ENCODE data around the gene PTHLH. TPM values are rescaled to one million over a fixed set of nuclear protein-coding genes. Genes with fewer than 3 reads are reported as not detected.

The PTHLH gene
- polyA plus RNA-seq, 1 donor (not counting 4 experiments of a cell fraction or from before 2014, with no cell fraction given) = 775 TPM

DNA sequence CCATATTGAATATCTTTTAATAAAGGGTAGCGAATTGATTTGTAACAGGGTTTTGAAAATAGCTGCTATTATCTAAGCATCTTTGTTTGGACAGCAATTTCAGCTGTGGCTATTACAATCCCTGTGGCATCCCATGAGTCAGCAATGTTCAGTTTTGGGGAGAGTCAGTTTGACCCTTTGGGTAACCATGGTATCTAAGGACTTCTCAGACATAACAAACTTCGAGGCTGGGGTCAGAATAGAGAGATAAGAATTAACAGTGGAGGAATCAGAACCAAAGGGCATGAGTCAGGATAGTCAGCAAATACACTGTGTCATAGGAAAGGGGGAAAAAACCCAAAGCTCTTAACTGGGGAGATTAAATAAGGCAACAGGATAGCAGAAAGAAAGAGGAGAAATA is 11.7 kb upstream of the PTHLH start:
- Histone ChIP-seq H3K4me3 (ENCODE audit: control insufficient read depth in 2 of 3, extremely low read depth in 1 of 3, insufficient read depth in 2 of 3, low read depth in 1 of 3, low read length in 3 of 3) (no peak overlapping the region), H3K9me1 (ENCODE audit: control insufficient read depth, extremely low read depth, insufficient read depth, low read length) (no peaks in the 10 kb centered on the region), H2AFZ (ENCODE audit: control insufficient read depth, low read length) (no peak overlapping the region), H3K79me2 (ENCODE audit: control insufficient read depth, insufficient read depth, low read length) (no peaks in the 10 kb centered on the region), H4K20me1 (ENCODE audit: control insufficient read depth, extremely low read depth, insufficient read depth, low read length) (no peaks in the 10 kb centered on the region), H3K36me3 (ENCODE audit: control insufficient read depth in 2 of 2, extremely low read depth in 1 of 2, insufficient read depth in 2 of 2, low read length in 2 of 2) (no peaks in the 10 kb centered on the region), H3K27ac (ENCODE audit: control insufficient read depth, insufficient read depth, low read length) (peak overlapping the region; percentile 91), H3K4me1 (ENCODE audit: control insufficient read depth, extremely low read depth, insufficient read depth, low read length) (peaks cover 60% of the 10 kb centered on the region), H3K27me3 (ENCODE audit: control insufficient read depth, extremely low read depth, insufficient read depth, low read length) (no peaks in the 10 kb centered on the region), H3K4me2 (ENCODE audit: control insufficient read depth, extremely low read depth, insufficient read depth, low read depth, low read length) (no peak overlapping the region), H3K9ac (ENCODE audit: control insufficient read depth, extremely low read depth, insufficient read depth, low read length) (no peak overlapping the region), H3K9me3 (ENCODE audit: control insufficient read depth, low read depth, low read length) (no peaks in the 10 kb centered on the region)
- TF ChIP-seq EZH2 (IDR thresholded peaks at IDR 0.05; ENCODE audit: low read length) = no peak
- TF ChIP-seq, protein P1, sequence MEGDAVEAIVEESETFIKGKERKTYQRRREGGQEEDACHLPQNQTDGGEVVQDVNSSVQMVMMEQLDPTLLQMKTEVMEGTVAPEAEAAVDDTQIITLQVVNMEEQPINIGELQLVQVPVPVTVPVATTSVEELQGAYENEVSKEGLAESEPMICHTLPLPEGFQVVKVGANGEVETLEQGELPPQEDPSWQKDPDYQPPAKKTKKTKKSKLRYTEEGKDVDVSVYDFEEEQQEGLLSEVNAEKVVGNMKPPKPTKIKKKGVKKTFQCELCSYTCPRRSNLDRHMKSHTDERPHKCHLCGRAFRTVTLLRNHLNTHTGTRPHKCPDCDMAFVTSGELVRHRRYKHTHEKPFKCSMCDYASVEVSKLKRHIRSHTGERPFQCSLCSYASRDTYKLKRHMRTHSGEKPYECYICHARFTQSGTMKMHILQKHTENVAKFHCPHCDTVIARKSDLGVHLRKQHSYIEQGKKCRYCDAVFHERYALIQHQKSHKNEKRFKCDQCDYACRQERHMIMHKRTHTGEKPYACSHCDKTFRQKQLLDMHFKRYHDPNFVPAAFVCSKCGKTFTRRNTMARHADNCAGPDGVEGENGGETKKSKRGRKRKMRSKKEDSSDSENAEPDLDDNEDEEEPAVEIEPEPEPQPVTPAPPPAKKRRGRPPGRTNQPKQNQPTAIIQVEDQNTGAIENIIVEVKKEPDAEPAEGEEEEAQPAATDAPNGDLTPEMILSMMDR (optimal IDR thresholded peaks at IDR 0.05 in 1 of 3, IDR thresholded peaks at IDR 0.05 in 1 of 3, conservative IDR thresholded peaks at IDR 0.05 in 1 of 3; ENCODE audit: extremely low read depth in 1 of 3, insufficient read depth in 2 of 3, low read length in 3 of 3) = no peak
- dilution Hi-C loops (cut with MboI; ENCODE audit: extremely low pct_ligation_motif_present, low sequenced_read_pairs) = no loop called here
- FAIRE-seq (peak; percentile 77), DNase-seq (ENCODE audit: low read depth, low spot score) (no peak)

DNA sequence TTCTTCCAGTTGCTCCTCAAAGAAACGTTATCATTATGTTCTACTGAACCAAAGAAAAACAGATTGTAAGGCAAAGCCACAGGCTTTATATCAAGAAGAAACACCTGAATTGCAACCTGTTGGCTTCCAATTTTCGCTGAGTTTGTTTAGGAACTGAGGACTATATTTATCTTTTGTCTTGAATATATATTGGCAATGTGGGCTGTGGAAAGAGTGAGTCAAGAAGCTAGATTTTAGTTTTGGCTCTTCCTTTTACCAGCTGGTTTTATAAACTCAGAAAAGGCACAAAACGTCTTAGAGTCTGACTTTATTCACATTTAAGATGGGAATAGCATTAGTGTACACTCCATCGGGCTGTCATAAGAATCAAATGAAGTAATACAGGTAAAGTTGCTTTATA is 10.4 kb upstream of the PTHLH start:
- peaks cover 51% of the 10 kb centered on the region for H3K4me1 ChIP-seq (ENCODE audit: control insufficient read depth, extremely low read depth, insufficient read depth, low read length)
- H2AFZ ChIP-seq (ENCODE audit: control insufficient read depth, low read length) = no peak overlapping the region
- peak overlapping the region; percentile 59 for H3K4me2 ChIP-seq (ENCODE audit: control insufficient read depth, extremely low read depth, insufficient read depth, low read depth, low read length)
- TF ChIP-seq, protein P1 (optimal IDR thresholded peaks at IDR 0.05 in 1 of 3, IDR thresholded peaks at IDR 0.05 in 1 of 3, conservative IDR thresholded peaks at IDR 0.05 in 1 of 3; ENCODE audit: extremely low read depth in 1 of 3, insufficient read depth in 2 of 3, low read length in 3 of 3) = no peak
- no peak for TF ChIP-seq EZH2 (IDR thresholded peaks at IDR 0.05; ENCODE audit: low read length)
- FAIRE-seq (peak; percentile 76), DNase-seq (ENCODE audit: low read depth, low spot score) (no peak)
- H3K9ac ChIP-seq (ENCODE audit: control insufficient read depth, extremely low read depth, insufficient read depth, low read length) = no peak overlapping the region
- H3K27ac ChIP-seq (ENCODE audit: control insufficient read depth, insufficient read depth, low read length) = peak overlapping the region; percentile 91
- dilution Hi-C loops (cut with MboI; ENCODE audit: extremely low pct_ligation_motif_present, low sequenced_read_pairs) = no loop called here
- H3K9me1 ChIP-seq (ENCODE audit: control insufficient read depth, extremely low read depth, insufficient read depth, low read length) = no peaks in the 10 kb centered on the region
- no peaks in the 10 kb centered on the region for H3K27me3 ChIP-seq (ENCODE audit: control insufficient read depth, extremely low read depth, insufficient read depth, low read length)
- no peaks in the 10 kb centered on the region for H4K20me1 ChIP-seq (ENCODE audit: control insufficient read depth, extremely low read depth, insufficient read depth, low read length)
- no peaks in the 10 kb centered on the region for H3K36me3 ChIP-seq (ENCODE audit: control insufficient read depth in 2 of 2, extremely low read depth in 1 of 2, insufficient read depth in 2 of 2, low read length in 2 of 2)
- no peak overlapping the region for H3K4me3 ChIP-seq (ENCODE audit: control insufficient read depth in 2 of 3, extremely low read depth in 1 of 3, insufficient read depth in 2 of 3, low read depth in 1 of 3, low read length in 3 of 3)
- no peaks in the 10 kb centered on the region for H3K9me3 ChIP-seq (ENCODE audit: control insufficient read depth, low read depth, low read length)
- H3K79me2 ChIP-seq (ENCODE audit: control insufficient read depth, insufficient read depth, low read length) = no peaks in the 10 kb centered on the region
